SU-DHL-6 (cell line): Measurements from ENCODE around the gene SLCO3A1.

Source experiments
- H2AFZ ChIP-seq: fragments of 200-600 bp; sonication (generic); 2 replicates; pipeline ENCODE4 v1.6.1; 2014; ENCODE audit warnings: low read depth, mild to moderate bottlenecking, moderate library complexity, mixed read lengths, antibody characterized with exemption, low read length; ENCODE audit not compliant: severe bottlenecking
- H3F3A ChIP-seq: fragments of 200-600 bp; shearing (Covaris generic); 2 replicates; pipeline ENCODE4 v1.6.0; 2016; ENCODE audit warnings: antibody characterized with exemption, mild to moderate bottlenecking; ENCODE audit not compliant: insufficient read depth
- H3K27ac ChIP-seq: fragments of 200-600 bp; sonication (generic); 2 replicates; pipeline ENCODE4 v1.5.1; 2016; ENCODE audit warnings: low read depth, mild to moderate bottlenecking, low read length, moderate library complexity, mixed read lengths
- H3K27me3 ChIP-seq: fragments of 200-600 bp; sonication (generic), shearing (Covaris generic); 2 replicates; pipeline ENCODE4 v1.6.0; 2014; ENCODE audit warnings: mild to moderate bottlenecking, low read length
- H3K36me3 ChIP-seq: fragments of 200-600 bp; sonication (generic); 2 replicates; pipeline ENCODE4 v1.6.1; 2014; ENCODE audit warnings: mild to moderate bottlenecking, low read length, mixed read lengths
- H3K4me2 ChIP-seq: fragments of 300-600, 200-600 bp; shearing (Covaris generic), sonication (generic); 2 replicates; pipeline ENCODE4 v1.6.0; 2014; ENCODE audit warnings: low read length, low read depth, mild to moderate bottlenecking; ENCODE audit not compliant: poor library complexity, severe bottlenecking
- H3K4me3 ChIP-seq: fragments of 200-600 bp; sonication (generic); 2 replicates; pipeline ENCODE4 v1.5.1; 2014; ENCODE audit warnings: antibody characterized with exemption, low read length, mild to moderate bottlenecking, mixed read lengths; ENCODE audit not compliant: insufficient read depth, poor library complexity, severe bottlenecking
- H3K79me2 ChIP-seq: fragments of 200-600 bp; sonication (generic); 2 replicates; pipeline ENCODE4 v1.6.1; 2014; ENCODE audit warnings: mild to moderate bottlenecking, low read length, moderate library complexity; ENCODE audit not compliant: insufficient read depth
- H3K9ac ChIP-seq: fragments of 200-600 bp; sonication (generic); 2 replicates; pipeline ENCODE4 v1.7.0; 2014; ENCODE audit warnings: mild to moderate bottlenecking, low read length
- H3K9me2 ChIP-seq: fragments of 200-600 bp; sonication (generic); replicated peaks from 2 replicates; pipeline ENCODE4 v1.6.1; 2014; ENCODE audit warnings: low read length; ENCODE audit not compliant: insufficient read depth
- H3K9me3 ChIP-seq: fragments of 200-600 bp; sonication (generic); 2 replicates; pipeline ENCODE4 v1.6.1; 2014; ENCODE audit warnings: low read length, mixed read lengths; ENCODE audit not compliant: insufficient read depth
- H4K20me1 ChIP-seq: fragments of 200-600 bp; sonication (generic); 2 replicates; pipeline ENCODE4 v1.6.1; 2014; ENCODE audit warnings: low read depth, mild to moderate bottlenecking, antibody characterized with exemption, low read length, moderate library complexity, mixed read lengths
- EZH2phosphoT487 ChIP-seq: fragments of 200-600 bp; sonication (generic), shearing (Covaris generic); conservative IDR thresholded peaks from 2 replicates; pipeline ENCODE4 v1.6.1; 2018; ENCODE audit warnings: mild to moderate bottlenecking, antibody characterized with exemption, low read length, moderate library complexity, mixed read lengths
- TF ChIP-seq, protein P1 (sequence below): fragments of 200-600 bp; sonication (generic); IDR thresholded peaks from one replicate; pipeline ENCODE4 v1.5.1; 2017; ENCODE audit warnings: antibody characterized with exemption, mild to moderate bottlenecking, low read length, moderate library complexity; ENCODE audit not compliant: insufficient read depth, poor library complexity, severe bottlenecking

Gene SLCO3A1

GRCh38 chr15:91921843-91922198 is 68.3 kb downstream of the SLCO3A1 start:
- no peak overlapping the region for H3K4me2 ChIP-seq
- no peaks in the 10 kb centered on the region for H3K27me3 ChIP-seq
- H3K4me3 ChIP-seq: no peak overlapping the region
- no peak overlapping the region for H3K9ac ChIP-seq
- no peaks in the 10 kb centered on the region for H3K79me2 ChIP-seq
- H3K9me3 ChIP-seq: no peaks in the 10 kb centered on the region
- no peaks in the 10 kb centered on the region for H3K36me3 ChIP-seq
- no peak for TF ChIP-seq EZH2phosphoT487
- TF ChIP-seq, protein P1, sequence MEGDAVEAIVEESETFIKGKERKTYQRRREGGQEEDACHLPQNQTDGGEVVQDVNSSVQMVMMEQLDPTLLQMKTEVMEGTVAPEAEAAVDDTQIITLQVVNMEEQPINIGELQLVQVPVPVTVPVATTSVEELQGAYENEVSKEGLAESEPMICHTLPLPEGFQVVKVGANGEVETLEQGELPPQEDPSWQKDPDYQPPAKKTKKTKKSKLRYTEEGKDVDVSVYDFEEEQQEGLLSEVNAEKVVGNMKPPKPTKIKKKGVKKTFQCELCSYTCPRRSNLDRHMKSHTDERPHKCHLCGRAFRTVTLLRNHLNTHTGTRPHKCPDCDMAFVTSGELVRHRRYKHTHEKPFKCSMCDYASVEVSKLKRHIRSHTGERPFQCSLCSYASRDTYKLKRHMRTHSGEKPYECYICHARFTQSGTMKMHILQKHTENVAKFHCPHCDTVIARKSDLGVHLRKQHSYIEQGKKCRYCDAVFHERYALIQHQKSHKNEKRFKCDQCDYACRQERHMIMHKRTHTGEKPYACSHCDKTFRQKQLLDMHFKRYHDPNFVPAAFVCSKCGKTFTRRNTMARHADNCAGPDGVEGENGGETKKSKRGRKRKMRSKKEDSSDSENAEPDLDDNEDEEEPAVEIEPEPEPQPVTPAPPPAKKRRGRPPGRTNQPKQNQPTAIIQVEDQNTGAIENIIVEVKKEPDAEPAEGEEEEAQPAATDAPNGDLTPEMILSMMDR: no peak
- no peak overlapping the region for H2AFZ ChIP-seq
- H3K9me2 ChIP-seq: no peaks in the 10 kb centered on the region
- 0 out of 2 replicates have a peak, but pooled peaks cover 3% of the 10 kb centered on the region for H4K20me1 ChIP-seq
- H3F3A ChIP-seq: no peaks in the 10 kb centered on the region
- no peak overlapping the region for H3K27ac ChIP-seq

GRCh38 chr15:91922646-91923547 is 69.4 kb downstream of the SLCO3A1 start:
- no peaks in the 10 kb centered on the region for H3K27me3 ChIP-seq
- no peak overlapping the region for H2AFZ ChIP-seq
- no peak overlapping the region for H3K4me3 ChIP-seq
- no peaks in the 10 kb centered on the region for H3K36me3 ChIP-seq
- H3K27ac ChIP-seq: no peak overlapping the region
- H3K79me2 ChIP-seq: no peaks in the 10 kb centered on the region
- no peak overlapping the region for H3K4me2 ChIP-seq
- 0 out of 2 replicates have a peak, but pooled peaks cover 3% of the 10 kb centered on the region for H4K20me1 ChIP-seq
- H3K9ac ChIP-seq: no peak overlapping the region
- no peaks in the 10 kb centered on the region for H3K9me3 ChIP-seq
- TF ChIP-seq, protein P1: no peak
- H3K9me2 ChIP-seq: no peaks in the 10 kb centered on the region
- no peaks in the 10 kb centered on the region for H3F3A ChIP-seq

- Histone ChIP-seq H3K9me2 (no peaks in the 10 kb centered on the region), H3K4me2 (no peak overlapping the region), H3K36me3 (no peaks in the 10 kb centered on the region), H3K9ac (no peak overlapping the region), H3K4me3 (no peak overlapping the region), H4K20me1 (0 out of 2 replicates have a peak, but pooled peaks cover 3% of the 10 kb centered on the region), H3K79me2 (no peaks in the 10 kb centered on the region), H3K27ac (no peak overlapping the region), H3K9me3 (no peaks in the 10 kb centered on the region), H3F3A (no peaks in the 10 kb centered on the region), H3K27me3 (no peaks in the 10 kb centered on the region), H2AFZ (no peak overlapping the region)
- no peak for TF ChIP-seq EZH2phosphoT487
- TF ChIP-seq, protein P1: no peak
These were observed 70.7 kb downstream of the SLCO3A1 start for GRCh38 chr15:91924183-91924582.
